ENCODE results near the gene BPI.
"Not testable (repeated sequence)": the region's sequence is repeated elsewhere in the genome, so short reads cannot be mapped to it uniquely, and the experiment has no call there.

The BPI gene

DNA sequence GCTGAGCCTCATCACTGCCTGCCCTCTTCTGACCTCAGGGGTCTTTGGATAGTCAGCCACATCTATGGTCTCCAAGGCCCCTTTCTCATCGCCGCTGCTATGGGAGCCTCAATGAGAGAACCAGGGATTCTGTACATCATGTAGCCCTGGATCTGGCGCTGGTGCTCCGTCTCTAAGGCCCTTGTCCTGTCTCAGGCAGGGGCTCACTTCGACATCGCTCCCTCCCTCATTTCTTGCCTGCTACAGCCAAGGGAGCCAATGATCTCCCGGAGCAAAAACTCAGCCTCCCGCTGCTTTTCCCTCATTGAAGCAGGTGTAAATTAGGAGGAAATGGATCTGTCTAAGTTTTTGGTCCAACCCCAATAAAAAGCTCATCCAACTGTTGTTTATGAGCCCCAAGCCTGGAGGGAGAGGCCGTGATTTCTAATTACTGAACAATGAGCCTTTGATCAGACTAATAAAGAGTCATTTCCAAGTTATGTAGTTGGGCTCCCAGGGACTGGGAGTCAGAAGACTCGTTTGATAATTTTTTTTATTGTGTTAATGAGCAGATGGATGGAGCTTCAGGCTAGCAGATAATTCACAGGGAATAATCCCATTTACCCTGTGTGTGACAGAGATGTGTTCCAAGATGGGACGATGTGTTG lies 73.2 kb downstream of the BPI start:
- POLR2A ChIA-PET: no interaction called here
- TF ChIP-seq, protein P1, sequence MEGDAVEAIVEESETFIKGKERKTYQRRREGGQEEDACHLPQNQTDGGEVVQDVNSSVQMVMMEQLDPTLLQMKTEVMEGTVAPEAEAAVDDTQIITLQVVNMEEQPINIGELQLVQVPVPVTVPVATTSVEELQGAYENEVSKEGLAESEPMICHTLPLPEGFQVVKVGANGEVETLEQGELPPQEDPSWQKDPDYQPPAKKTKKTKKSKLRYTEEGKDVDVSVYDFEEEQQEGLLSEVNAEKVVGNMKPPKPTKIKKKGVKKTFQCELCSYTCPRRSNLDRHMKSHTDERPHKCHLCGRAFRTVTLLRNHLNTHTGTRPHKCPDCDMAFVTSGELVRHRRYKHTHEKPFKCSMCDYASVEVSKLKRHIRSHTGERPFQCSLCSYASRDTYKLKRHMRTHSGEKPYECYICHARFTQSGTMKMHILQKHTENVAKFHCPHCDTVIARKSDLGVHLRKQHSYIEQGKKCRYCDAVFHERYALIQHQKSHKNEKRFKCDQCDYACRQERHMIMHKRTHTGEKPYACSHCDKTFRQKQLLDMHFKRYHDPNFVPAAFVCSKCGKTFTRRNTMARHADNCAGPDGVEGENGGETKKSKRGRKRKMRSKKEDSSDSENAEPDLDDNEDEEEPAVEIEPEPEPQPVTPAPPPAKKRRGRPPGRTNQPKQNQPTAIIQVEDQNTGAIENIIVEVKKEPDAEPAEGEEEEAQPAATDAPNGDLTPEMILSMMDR (IDR thresholded peaks at IDR 0.05; ENCODE audit: control extremely low read depth, extremely low read depth, low read depth, missing control alignments): no peak
- no peak for DNase-seq (ENCODE audit: extremely low spot score)
- CTCF ChIA-PET: interaction anchor here (1.4 kb wide), 1 partner anchor 156 kb away, joined by 3 read pairs; no protein-coding TSS in a partner anchor

DNA sequence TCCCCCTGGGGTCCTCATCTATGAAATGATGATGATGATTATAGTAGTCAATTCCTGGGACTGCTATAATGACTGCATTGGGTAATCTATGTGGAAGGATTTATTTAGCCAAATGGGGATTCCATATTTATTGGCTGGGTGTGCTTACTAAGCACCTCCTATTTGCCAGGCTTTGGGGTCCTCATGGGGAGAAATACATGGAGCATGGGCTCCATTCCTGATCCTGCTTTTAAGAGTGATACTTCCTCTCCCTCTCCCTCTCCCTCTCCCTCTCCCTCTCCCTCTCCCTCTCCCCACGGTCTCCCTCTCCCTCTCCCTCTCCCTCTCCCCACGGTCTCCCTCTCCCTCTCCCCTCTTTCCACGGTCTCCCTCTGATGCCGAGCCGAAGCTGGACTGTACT lies 73.9 kb downstream of the BPI start:
- POLR2A ChIA-PET; DNase-seq (ENCODE audit: extremely low spot score): not testable (repeated sequence)
- CTCF ChIA-PET: interaction anchor here (1.4 kb wide), 1 partner anchor 156 kb away, joined by 3 read pairs; no protein-coding TSS in a partner anchor

DNA sequence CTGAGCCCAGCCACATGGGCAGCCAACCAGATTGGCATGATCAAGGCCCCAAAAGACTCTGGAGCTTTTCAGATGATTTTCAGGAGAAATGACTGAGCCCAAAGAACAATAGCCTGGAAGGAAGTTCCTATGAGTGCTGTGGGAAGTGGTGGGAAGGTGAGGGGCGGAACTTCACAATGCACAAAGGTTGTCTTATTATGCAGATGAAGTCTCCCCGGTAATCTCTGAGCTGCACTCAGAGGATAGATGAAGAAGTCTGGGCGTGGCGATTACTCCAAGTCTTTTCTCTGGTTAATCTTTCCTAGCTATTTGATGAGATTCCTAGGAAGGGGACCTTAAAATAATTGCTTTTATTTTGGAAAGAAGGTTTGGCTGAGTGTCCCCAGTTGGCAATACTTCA lies 79.2 kb downstream of the BPI start:
- CTCF ChIA-PET: interaction anchor here (0.9 kb wide), 1 partner anchor 25 kb away, joined by 3 read pairs; no protein-coding TSS in a partner anchor
- POLR2A ChIA-PET: interaction anchor here (0.8 kb wide), 1 partner anchor 9 kb away, joined by 3 read pairs; no protein-coding TSS in a partner anchor
- DNase-seq (ENCODE audit: extremely low spot score): no peak
- TF ChIP-seq, protein P1 (IDR thresholded peaks at IDR 0.05; ENCODE audit: control extremely low read depth, extremely low read depth, low read depth, missing control alignments): no peak

GRCh38 chr20:38386004-38386403 lies 82.0 kb downstream of the BPI start:
- TF ChIP-seq, protein P1 (IDR thresholded peaks at IDR 0.05; ENCODE audit: control extremely low read depth, extremely low read depth, low read depth, missing control alignments): no peak
- no peak for DNase-seq (ENCODE audit: extremely low spot score)
- CTCF ChIA-PET: interaction anchor here (1.2 kb wide), 1 partner anchor 23 kb away, joined by 3 read pairs; no protein-coding TSS in a partner anchor
- POLR2A ChIA-PET: no interaction called here

DNA sequence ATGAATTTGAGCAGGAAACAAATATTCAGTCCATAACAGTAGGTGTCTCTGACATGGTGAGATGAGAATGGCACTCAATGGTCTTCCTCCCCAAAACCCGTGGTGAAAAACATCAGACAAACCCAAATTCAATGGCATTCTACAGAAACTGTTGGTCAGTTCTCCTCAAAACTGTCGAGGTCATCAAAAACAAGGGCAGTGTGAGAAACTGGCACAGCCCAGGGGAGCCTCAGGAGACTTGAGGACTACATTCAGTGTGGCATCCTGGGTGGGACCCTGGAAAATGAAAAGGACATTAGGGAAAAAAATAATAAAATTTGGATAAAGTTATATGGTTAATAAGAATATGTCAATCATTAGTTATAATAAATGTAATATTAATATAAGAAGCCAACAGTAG lies 82.9 kb downstream of the BPI start:
- ChIA-PET CTCF (no interaction called here), POLR2A (no interaction called here)
- no peak for DNase-seq (ENCODE audit: extremely low spot score)
- TF ChIP-seq, protein P1 (IDR thresholded peaks at IDR 0.05; ENCODE audit: control extremely low read depth, extremely low read depth, low read depth, missing control alignments): no peak
